T-helper 1 cell (primary cell): ENCODE measurements around the gene CDC42.

Source experiments
- DNase-seq, 5 donors: peaks; one replicate each; pipeline ENCODE4 v3.0.0-alpha.2; 2012 to 2020

Gene CDC42

DNA sequence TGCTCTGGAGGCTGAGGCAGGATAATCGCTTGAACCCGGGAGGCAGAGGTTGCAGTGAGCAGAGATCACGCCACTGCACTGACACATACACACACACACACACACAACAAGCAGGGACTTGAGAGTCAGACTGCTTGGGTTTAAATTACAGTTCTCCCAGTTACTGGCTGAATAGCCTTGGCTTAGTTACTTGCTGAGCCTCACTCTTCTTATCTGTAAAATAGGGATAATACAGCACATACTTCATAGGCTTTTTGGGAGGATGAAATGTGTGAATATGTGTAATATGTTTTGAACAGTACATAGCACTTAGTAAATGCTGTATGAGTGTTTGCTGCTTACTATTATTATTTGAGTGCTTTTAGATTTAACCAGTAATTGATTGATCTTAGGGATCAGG, 23.8 kb downstream of the CDC42 start:
- DNase-seq: no peak

- DNase-seq: no peak
Measured at GRCh38 chr1:22077728-22078127, 25.2 kb downstream of the CDC42 start.

DNA sequence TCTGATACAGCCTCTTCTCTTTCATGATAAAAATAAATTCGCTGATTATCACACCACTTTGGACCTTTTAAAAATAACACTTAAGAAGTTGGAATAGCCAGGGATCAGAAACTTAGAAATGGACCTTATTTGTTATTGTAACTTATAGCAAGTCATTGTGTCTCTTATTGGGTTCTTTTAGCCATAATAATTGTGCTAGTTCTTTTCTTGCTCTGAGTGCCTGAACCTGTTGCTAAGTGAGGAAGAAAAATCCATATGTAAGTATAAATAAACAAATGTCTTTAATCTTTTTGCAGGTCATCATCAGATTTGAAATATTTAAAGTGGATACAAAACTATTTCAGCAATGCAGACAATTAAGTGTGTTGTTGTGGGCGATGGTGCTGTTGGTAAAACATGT, 25.6 kb downstream of the CDC42 start:
- DNase-seq: no peak

DNA sequence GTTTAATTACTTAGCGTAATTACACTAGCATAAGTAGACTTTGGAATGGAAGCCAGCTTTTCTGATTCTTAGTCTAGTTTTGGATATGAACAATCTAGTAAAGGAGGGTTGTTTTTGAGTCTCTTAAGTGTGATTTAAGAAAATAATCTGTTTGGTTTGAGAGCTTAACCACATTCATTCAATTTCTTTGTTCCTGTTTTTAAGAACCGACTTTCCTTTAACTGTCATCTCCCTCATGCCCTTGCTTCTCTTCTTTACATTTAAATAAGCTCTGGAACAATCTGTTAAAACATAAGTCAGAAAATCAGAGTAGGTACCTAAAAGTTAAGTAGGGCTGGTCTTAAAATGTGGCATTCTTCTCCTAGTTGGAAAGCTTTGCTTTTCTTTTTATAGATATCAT, 27.7 kb downstream of the CDC42 start:
- DNase-seq: no peak

DNA sequence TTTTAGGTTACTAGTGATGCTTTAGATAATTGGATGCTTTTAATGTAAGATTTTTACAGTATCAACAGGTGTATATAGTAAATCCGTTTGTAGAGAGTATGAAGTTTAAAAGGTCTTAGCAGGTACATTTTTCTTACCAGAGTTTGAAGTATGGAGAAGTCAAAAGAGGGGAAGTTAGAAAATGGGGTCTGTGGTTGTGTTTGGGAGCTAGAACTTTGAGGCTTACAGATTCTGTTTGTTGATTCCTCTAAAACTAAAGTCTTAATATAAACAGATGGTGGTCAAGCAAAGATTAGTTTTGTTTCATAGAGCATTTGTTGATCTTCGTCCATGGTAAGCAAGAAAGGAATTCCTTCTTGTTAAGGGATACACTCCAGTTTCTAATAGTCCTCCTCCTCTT, 35.8 kb downstream of the CDC42 start:
- no peak for DNase-seq

- peak in 1 of 5 donors; percentile 30 for DNase-seq
Measured at GRCh38 chr1:22089134-22089571, 36.6 kb downstream of the CDC42 start.

DNA sequence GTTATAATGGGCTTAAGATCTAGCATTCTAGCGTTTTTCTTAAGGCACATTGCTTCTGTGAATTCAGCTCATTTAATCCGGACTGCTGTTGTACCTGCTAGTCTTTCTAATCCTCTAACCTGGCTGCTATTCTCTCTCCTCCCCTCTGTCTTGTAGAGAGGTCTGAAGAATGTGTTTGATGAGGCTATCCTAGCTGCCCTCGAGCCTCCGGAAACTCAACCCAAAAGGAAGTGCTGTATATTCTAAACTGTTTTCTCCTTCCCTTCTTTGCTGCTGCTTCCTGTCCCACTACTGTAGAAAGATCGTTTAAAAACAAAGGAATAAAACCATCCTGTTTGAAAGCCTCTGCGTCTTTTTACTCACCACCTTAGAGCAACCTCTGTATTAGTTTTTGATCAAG, 37.3 kb downstream of the CDC42 start:
- peak in 1 of 5 donors; percentile 41 for DNase-seq

- DNase-seq: no peak
Measured at GRCh38 chr1:22090867-22091266, 38.4 kb downstream of the CDC42 start.

GRCh38 chr1:22092026-22092768, 39.7 kb downstream of the CDC42 start:
- peak in 3 of 5 donors; percentile 11 to 87 (median 17) for DNase-seq

GRCh38 chr1:22093513-22093912, 41.0 kb downstream of the CDC42 start:
- DNase-seq: no peak

GRCh38 chr1:22096036-22096435, 43.5 kb downstream of the CDC42 start:
- no peak for DNase-seq

GRCh38 chr1:22096463-22096862, 44.0 kb downstream of the CDC42 start:
- DNase-seq: no peak

DNA sequence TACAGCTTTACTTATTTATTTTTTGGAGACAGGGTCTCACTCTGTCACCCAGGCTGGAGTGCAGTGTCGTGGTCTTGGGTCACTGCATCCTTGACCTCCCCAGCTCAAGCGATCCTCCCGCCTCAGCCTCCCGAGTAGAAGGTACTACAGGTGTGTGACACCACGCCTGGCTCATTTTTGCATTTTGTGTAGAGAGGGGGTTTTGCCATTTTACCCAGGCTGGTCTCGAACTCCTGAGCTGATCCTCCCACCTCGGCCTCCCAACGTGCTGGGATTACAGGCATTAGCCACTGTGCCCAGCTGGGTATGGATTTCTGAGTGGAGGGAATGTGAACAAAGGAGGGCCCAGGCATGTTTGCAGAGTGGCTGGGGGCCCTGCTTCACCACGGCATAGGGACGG, 46.2 kb downstream of the CDC42 start:
- no peak for DNase-seq

- DNase-seq: no peak
Measured at GRCh38 chr1:22100168-22100567, 47.7 kb downstream of the CDC42 start.

DNA sequence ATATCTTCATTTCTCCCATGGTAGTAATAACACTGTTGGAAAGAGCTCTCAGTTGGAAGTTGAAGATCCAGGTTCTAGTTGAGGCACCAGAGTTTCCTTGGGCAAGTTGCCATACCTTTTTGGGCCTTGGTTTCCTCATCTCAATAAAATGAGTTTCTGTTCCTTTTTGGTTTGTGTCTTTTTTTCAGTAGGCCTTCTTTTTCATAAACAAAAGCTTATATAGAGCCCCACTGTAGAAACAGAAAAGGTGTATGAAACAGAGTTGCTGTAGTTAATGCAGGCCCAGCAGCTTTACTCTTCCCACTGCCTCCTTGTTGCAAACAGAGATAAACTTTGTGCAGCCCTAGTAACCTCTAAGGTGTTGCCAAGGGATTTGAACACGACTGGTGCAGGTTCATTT, 48.7 kb downstream of the CDC42 start:
- no peak for DNase-seq

DNA sequence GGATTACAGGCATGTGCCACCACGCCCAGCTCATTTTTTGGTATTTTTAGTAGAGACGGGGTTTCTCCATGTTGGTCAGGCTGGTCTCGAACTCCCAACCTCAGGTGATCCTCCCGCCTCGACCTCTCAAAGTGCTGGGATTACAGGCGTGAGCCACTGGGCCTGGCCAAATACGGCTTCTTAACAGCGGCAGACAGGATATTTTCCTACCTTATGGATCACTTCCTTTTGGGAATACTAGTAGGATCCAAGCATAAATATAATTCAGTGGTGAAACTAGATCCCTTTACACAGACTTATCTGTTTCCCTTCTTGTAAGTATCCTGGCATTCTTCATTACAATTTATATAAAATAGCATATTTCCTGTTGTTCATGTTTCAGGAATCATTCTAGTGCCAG, 49.5 kb downstream of the CDC42 start:
- DNase-seq: no peak

GRCh38 chr1:22102746-22103145, 50.2 kb downstream of the CDC42 start:
- no peak for DNase-seq

DNA sequence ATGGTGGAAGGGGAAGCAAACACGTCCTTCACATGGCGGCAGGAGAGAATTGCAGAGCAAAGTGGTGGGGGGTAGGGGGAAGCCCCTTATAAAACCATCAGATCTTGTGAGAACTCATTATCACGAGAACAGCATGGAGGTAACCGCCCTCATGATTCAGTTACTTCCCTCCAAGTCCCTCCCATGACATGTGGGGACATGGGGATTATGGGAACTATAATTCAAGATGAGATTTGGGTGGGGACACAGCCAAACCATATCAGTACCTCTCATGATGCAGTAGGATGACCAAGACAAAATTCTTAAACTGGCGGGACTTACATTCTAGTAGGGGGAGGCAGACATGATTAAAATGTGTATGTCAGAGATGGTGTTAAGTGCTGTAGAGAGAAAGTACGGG, 51.6 kb downstream of the CDC42 start:
- DNase-seq: no peak

GRCh38 chr1:22104865-22105437, 52.4 kb downstream of the CDC42 start:
- peak in 3 of 5 donors; percentile 15 to 75 (median 37) for DNase-seq

- peak in 2 of 5 donors; percentile 18 to 51 for DNase-seq
Measured at GRCh38 chr1:22105611-22106207, 53.2 kb downstream of the CDC42 start.

GRCh38 chr1:22107126-22107525, 54.6 kb downstream of the CDC42 start:
- DNase-seq: no peak

DNA sequence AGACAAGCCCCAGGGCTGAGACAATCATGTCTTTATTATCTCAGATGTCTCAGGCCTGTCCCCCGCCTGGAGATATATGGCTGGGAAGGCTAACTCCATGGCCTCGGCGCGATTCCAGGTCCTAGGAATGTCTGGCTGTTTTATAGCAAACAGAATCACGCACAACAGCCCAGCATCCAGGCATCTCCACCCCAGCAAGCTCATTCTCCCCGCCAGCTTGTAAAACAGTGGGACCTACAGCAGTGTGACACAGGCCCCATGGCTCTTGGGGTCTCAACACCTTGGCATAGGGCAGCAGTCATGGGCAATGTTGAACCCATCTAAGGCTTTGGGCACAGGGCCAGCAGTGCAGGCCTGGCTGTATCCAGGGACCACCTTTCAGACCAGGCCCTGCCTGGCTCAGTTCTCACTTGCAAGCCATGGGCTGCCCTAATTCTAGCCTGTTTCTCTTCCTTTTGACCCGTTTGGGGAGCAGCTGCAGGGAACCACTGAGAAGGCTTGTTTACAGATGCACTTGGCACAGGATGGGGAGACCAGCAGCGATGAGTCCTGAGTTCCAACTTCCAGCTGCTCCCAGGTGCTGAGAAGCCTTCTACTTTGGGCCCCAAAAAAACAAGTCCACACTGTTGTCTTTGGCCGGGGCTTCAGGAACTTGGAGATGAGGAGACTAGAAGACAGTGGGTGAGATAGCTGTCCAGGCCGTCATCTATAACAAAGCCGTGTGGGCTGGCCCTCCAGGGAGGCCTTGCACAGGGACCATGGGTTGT, 56.0 kb downstream of the CDC42 start:
- no peak for DNase-seq

- DNase-seq: no peak
Measured at GRCh38 chr1:22110016-22110415, 57.5 kb downstream of the CDC42 start.
